H1 (cell line): ENCODE data around the gene TKTL2. TPM values are rescaled to one million over a fixed set of nuclear protein-coding genes. Genes with fewer than 3 reads are reported as not detected.

Source experiments
- CTCF ChIA-PET: fragments of 300-600 bp; sonication (Branson Sonifier 250); formaldehyde crosslinking; loops from one replicate; lab custom pipeline; 2021; ENCODE audit not compliant: partially characterized antibody; lab: Charles Lee
- POLR2A ChIA-PET: fragments of 300-600 bp; sonication (Branson Sonifier 250); formaldehyde crosslinking; loops from one replicate; lab custom pipeline; 2021; ENCODE audit warnings: inconsistent platforms; ENCODE audit not compliant: partially characterized antibody; lab: Charles Lee
- DNase-seq, 2 experiments: peaks; one replicate each; pipeline versions ENCODE4 v3.0.0 to v3.0.0-alpha.2; 2010 to 2022; ENCODE audit warnings: low spot score in 2 of 2, low read depth in 1 of 2, mixed read lengths in 1 of 2
- FAIRE-seq: peaks from 2 replicates; lab custom pipeline; 2011; peaks lifted over from hg19 to GRCh38; lab: Jason Lieb, UNC
- H2AFZ ChIP-seq: 2 replicates; pipeline ENCODE4 v1.8.1; 2012; ENCODE audit warnings: low read length, inconsistent platforms
- H2AK5ac ChIP-seq: 2 replicates; pipeline ENCODE4 v1.6.1; 2013; ENCODE audit warnings: low read depth, low read length
- H2BK120ac ChIP-seq: replicated peaks from 2 replicates; pipeline ENCODE3; 2013; ENCODE audit warnings: low read depth, low read length, inconsistent platforms
- H2BK12ac ChIP-seq: 2 replicates; pipeline ENCODE4 v1.6.1; 2013; ENCODE audit warnings: low read depth, low read length
- H2BK15ac ChIP-seq: 2 replicates; pipeline ENCODE4 v1.6.1; 2013; ENCODE audit warnings: low read length
- H2BK20ac ChIP-seq: 2 replicates; pipeline ENCODE4 v1.6.1; 2013; ENCODE audit warnings: low read length
- H2BK5ac ChIP-seq: 2 replicates; pipeline ENCODE4 v1.6.1; 2013; ENCODE audit warnings: low read depth, low read length
- H3K14ac ChIP-seq: 2 replicates; pipeline ENCODE4 v1.6.1; 2013; ENCODE audit warnings: inconsistent platforms; ENCODE audit not compliant: insufficient read length
- H3K18ac ChIP-seq: 2 replicates; pipeline ENCODE4 v1.6.1; 2013; ENCODE audit warnings: low read length; ENCODE audit errors: extremely low read depth
- H3K23ac ChIP-seq: 2 replicates; pipeline ENCODE4 v1.6.1; 2013; ENCODE audit warnings: inconsistent platforms; ENCODE audit not compliant: insufficient read length
- H3K23me2 ChIP-seq: 2 replicates; pipeline ENCODE4 v1.6.1; 2013; ENCODE audit warnings: low read depth, low read length
- H3K27ac ChIP-seq: 2 replicates; pipeline ENCODE4 v1.6.1; 2011; ENCODE audit warnings: low read depth, low read length, inconsistent platforms
- H3K27me3 ChIP-seq, 4 experiments: replicated peaks in 1 of 4; 1 replicate in 1 of 4; 2 replicates in 3 of 4; pipeline versions ENCODE4 v1.6.1 to v1.8.1; 2011 to 2013; ENCODE audit warnings: low read length in 3 of 4, mild to moderate bottlenecking in 3 of 4, inconsistent platforms in 2 of 4, mixed read lengths in 2 of 4, moderate library complexity in 1 of 4; ENCODE audit not compliant: control insufficient read depth in 3 of 4, insufficient read depth in 3 of 4; ENCODE audit errors: extremely low read depth in 1 of 4
- H3K36me3 ChIP-seq, 4 experiments: 2 replicates each; pipeline versions ENCODE4 v1.6.1 to v1.8.1; 2011 to 2013; ENCODE audit warnings: mild to moderate bottlenecking in 4 of 4, low read length in 3 of 4, moderate library complexity in 2 of 4, control low read depth in 1 of 4, inconsistent platforms in 1 of 4; ENCODE audit not compliant: insufficient read depth in 4 of 4, control insufficient read depth in 2 of 4
- H3K4ac ChIP-seq: replicated peaks from 2 replicates; pipeline ENCODE3; 2013; ENCODE audit warnings: low read length, low read depth, mixed read lengths, inconsistent platforms; ENCODE audit not compliant: insufficient read length
- H3K4me1 ChIP-seq, 4 experiments: replicated peaks in 1 of 4; 1 replicate in 1 of 4; 2 replicates in 3 of 4; pipeline versions ENCODE4 v1.6.1 to v1.8.1; 2011 to 2013; ENCODE audit warnings: low read length in 3 of 4, inconsistent platforms in 2 of 4, mixed read lengths in 1 of 4; ENCODE audit not compliant: insufficient read depth in 4 of 4, control insufficient read depth in 3 of 4
- H3K4me2 ChIP-seq, 2 experiments: 2 replicates each; pipeline versions ENCODE4 v1.6.1 to v1.8.1; 2011 to 2013; ENCODE audit warnings: low read depth in 2 of 2, low read length in 2 of 2, control low read depth in 1 of 2, inconsistent platforms in 1 of 2, mild to moderate bottlenecking in 1 of 2; ENCODE audit not compliant: insufficient read depth in 1 of 2
- H3K4me3 ChIP-seq, 4 experiments: fragments of 200-600, 300-600 bp in 1 of 4; sonication (generic), shearing (Covaris generic), sonication (Bioruptor Twin) in 1 of 4; 2 replicates each; pipeline versions ENCODE4 v1.5.1 to v1.8.1; 2011 to 2016; ENCODE audit warnings: low read length in 4 of 4, low read depth in 3 of 4, control low read depth in 2 of 4, inconsistent platforms in 2 of 4, mild to moderate bottlenecking in 2 of 4, mixed read lengths in 1 of 4, moderate library complexity in 1 of 4; ENCODE audit not compliant: insufficient read depth in 2 of 4; ENCODE audit errors: extremely low read depth in 1 of 4
- H3K56ac ChIP-seq: replicated peaks from 2 replicates; pipeline ENCODE3; 2013; ENCODE audit warnings: low read depth, mild to moderate bottlenecking, mixed read lengths, low read length, inconsistent platforms; ENCODE audit not compliant: insufficient read length
- H3K79me1 ChIP-seq: 2 replicates; pipeline ENCODE4 v1.6.1; 2013; ENCODE audit warnings: low read depth, low read length, control low read depth
- H3K79me2 ChIP-seq, 2 experiments: 2 replicates each; pipeline versions ENCODE4 v1.6.1 to v1.8.1; 2012 to 2013; ENCODE audit warnings: low read length in 2 of 2, mild to moderate bottlenecking in 2 of 2, inconsistent platforms in 1 of 2; ENCODE audit not compliant: insufficient read depth in 2 of 2, control insufficient read depth in 1 of 2
- H3K9ac ChIP-seq, 4 experiments: replicated peaks in 1 of 4; 1 replicate in 1 of 4; 2 replicates in 3 of 4; pipeline versions ENCODE4 v1.6.1 to v1.8.1; 2011 to 2013; ENCODE audit warnings: low read depth in 3 of 4, low read length in 3 of 4, control low read depth in 2 of 4, mild to moderate bottlenecking in 2 of 4, moderate library complexity in 2 of 4, inconsistent platforms in 1 of 4; ENCODE audit errors: extremely low read depth in 1 of 4
- H3K9me3 ChIP-seq, 2 experiments: 2 replicates each; pipeline versions ENCODE4 v1.6.1 to v1.8.1; 2012 to 2013; ENCODE audit warnings: mild to moderate bottlenecking in 2 of 2, moderate library complexity in 2 of 2, control low read depth in 1 of 2, inconsistent platforms in 1 of 2, low read depth in 1 of 2, low read length in 1 of 2, mixed read lengths in 1 of 2; ENCODE audit not compliant: insufficient read depth in 2 of 2
- H4K20me1 ChIP-seq, 2 experiments: replicated peaks in 1 of 2; 2 replicates each; pipeline versions ENCODE3 to v1.8.1; 2011 to 2013; ENCODE audit warnings: inconsistent platforms in 2 of 2, low read length in 2 of 2, mild to moderate bottlenecking in 1 of 2; ENCODE audit not compliant: insufficient read depth in 2 of 2, control insufficient read depth in 1 of 2
- H4K5ac ChIP-seq: 2 replicates; pipeline ENCODE4 v1.6.1; 2013; ENCODE audit warnings: low read length, low read depth, mixed read lengths, inconsistent platforms; ENCODE audit not compliant: insufficient read length
- H4K8ac ChIP-seq: 2 replicates; pipeline ENCODE4 v1.8.0; 2013; ENCODE audit warnings: mild to moderate bottlenecking, moderate library complexity, low read length, inconsistent platforms; ENCODE audit not compliant: insufficient read depth; ENCODE audit errors: extremely low read depth
- H4K91ac ChIP-seq: replicated peaks from 2 replicates; pipeline ENCODE3; 2013; ENCODE audit warnings: low read length, mixed read lengths, inconsistent platforms; ENCODE audit not compliant: insufficient read length
- ASH2L ChIP-seq: fragments of 200-600, 300-600 bp; sonication (generic); IDR thresholded peaks from one replicate; pipeline ENCODE4 v1.7.1; 2017; ENCODE audit warnings: low read length
- EGR1 ChIP-seq: IDR thresholded peaks from 2 replicates; pipeline ENCODE4 v1.6.1; 2011; ENCODE audit warnings: low read depth, low read length, borderline replicate concordance
- EP300 ChIP-seq, 2 experiments: IDR thresholded peaks; 1 replicate in 1 of 2; 2 replicates in 1 of 2; pipeline ENCODE4 v1.6.1; 2011 to 2012; ENCODE audit warnings: low read depth in 2 of 2, low read length in 2 of 2, mild to moderate bottlenecking in 2 of 2, borderline replicate concordance in 1 of 2, inconsistent platforms in 1 of 2, moderate library complexity in 1 of 2
- EZH2 ChIP-seq: fragments of 200-600 bp; sonication (generic); IDR thresholded peaks from 2 replicates; pipeline ENCODE4 v1.7.1; 2012; ENCODE audit warnings: low read depth, mild to moderate bottlenecking, moderate library complexity, low read length, inconsistent platforms; ENCODE audit not compliant: severe bottlenecking
- GABPA ChIP-seq: IDR thresholded peaks from 2 replicates; pipeline ENCODE4 v1.6.1; 2011; ENCODE audit warnings: mild to moderate bottlenecking, low read length, moderate library complexity, borderline replicate concordance; ENCODE audit not compliant: insufficient read depth
- POU5F1 ChIP-seq: IDR thresholded peaks from 2 replicates; pipeline ENCODE4 v1.6.1; 2011; ENCODE audit warnings: low read depth, mild to moderate bottlenecking, low read length, moderate library complexity
- SAP30 ChIP-seq: fragments of 300-600 bp; sonication (generic); IDR thresholded peaks from 2 replicates; pipeline ENCODE4 v1.7.1; 2012; ENCODE audit warnings: low read length, moderate library complexity, mild to moderate bottlenecking, inconsistent platforms; ENCODE audit not compliant: insufficient read depth, insufficient replicate concordance
- SIRT6 ChIP-seq: IDR thresholded peaks from one replicate; pipeline ENCODE4 v1.7.1; 2012; ENCODE audit warnings: low read length, inconsistent platforms
- SIX5 ChIP-seq: IDR thresholded peaks from 2 replicates; pipeline ENCODE4 v1.6.1; 2011; ENCODE audit warnings: mild to moderate bottlenecking, low read depth, low read length
- SP4 ChIP-seq: IDR thresholded peaks from 2 replicates; pipeline ENCODE4 v1.6.1; 2012; ENCODE audit warnings: low read length, inconsistent platforms
- TAF7 ChIP-seq: optimal IDR thresholded peaks from 2 replicates; pipeline ENCODE3; 2011; ENCODE audit warnings: low read depth, mild to moderate bottlenecking, inconsistent platforms, low read length, moderate library complexity, borderline replicate concordance
- ZNF274 ChIP-seq: IDR thresholded peaks from 2 replicates; pipeline ENCODE4 v1.7.0; 2012; ENCODE audit warnings: low read length, borderline replicate concordance; ENCODE audit errors: extremely low read depth
- WGBS, 2 experiments: shearing (Covaris generic) in 1 of 2; methylation state at CpG; one replicate each; pipeline versions ENCODE4 v1.1.6 to v1.1.7; 2013 to 2015; ENCODE audit warnings: low lambda C conversion rate in 2 of 2, mixed read lengths in 2 of 2, inconsistent platforms in 1 of 2, low coverage in 1 of 2, missing lambda C conversion rate in 1 of 2; ENCODE audit not compliant: insufficient replicate concordance in 2 of 2, insufficient coverage in 1 of 2, insufficient read length in 1 of 2; ENCODE audit errors: extremely low coverage in 1 of 2, missing lambda C conversion rate in 1 of 2; 5-methylcytosine and 5-hydroxymethylcytosine counted together
- polyA plus RNA-seq, 7 experiments: library from polyadenylated mRNA; depleted of rRNA in 3 of 7; stranded (reverse) in 5 of 7; unstranded in 2 of 7; fragments of >200 nt in 5 of 7; fragments of 200-250 nt in 2 of 7; gene quantifications; 1 replicate in 5 of 7; 2 replicates in 1 of 7; 4 replicates in 1 of 7; pipeline versions ENCODE4 v1.2.1 to v1.2.3, GENCODE V29; 2011 to 2013; ENCODE audit warnings: missing spikeins in 2 of 7, mixed read lengths in 2 of 7
- total RNA-seq: library from RNA; stranded (reverse); fragmentation: NEBNext Ultra II Directional; extraction: Animal tissue kit (Norgen Biotek cat#: 25700); gene quantifications from 2 replicates; pipeline ENCODE4 v1.2.1, GENCODE V29; 2021
- TF ChIP-seq, protein P1 (sequence below): IDR thresholded peaks from 2 replicates; pipeline ENCODE4 v1.6.1; 2012; ENCODE audit warnings: inconsistent platforms

The TKTL2 gene
- total and polyA plus RNA-seq, 2 of the 8 experiments (the other 6 are each of a cell fraction or from before 2014, with no cell fraction given) = not detected

DNA sequence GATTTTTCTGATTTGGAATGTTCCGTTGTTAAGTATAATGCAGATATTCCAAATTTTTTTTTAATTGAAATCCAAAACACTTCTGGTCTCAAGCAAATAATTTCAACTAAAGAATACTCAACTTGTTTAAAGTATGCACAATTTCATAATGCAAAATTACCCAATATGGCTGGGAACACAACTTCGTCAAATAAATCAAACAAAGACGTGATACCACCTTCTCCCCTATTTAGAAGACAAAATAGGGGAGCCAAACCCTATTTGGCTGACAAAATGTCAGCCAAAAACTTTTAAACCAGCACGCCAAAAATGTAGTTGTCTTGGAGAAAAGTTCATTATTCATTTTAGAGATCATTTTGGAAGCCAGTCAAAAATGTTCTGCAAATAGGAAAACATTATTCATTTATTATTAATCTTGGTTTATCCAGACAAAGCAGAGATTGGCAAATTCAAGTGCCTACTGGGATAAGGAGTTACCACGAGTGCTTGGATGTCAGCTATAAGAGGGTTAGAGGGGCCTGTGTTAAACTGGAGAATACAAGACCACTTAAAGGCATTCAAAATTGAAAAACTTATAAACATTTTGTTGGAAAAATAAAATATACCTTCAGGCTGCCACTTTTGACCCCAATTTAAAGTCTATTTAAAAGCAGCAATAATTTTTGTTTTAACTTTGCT, 3.3 kb upstream of the TKTL2 start:
- ChIA-PET POLR2A (interaction anchor here (2.9 kb wide), 1 partner anchor 17 kb away, joined by 10 read pairs; the partner anchor contains the start of gene TMA16), CTCF (interaction anchor here (1.4 kb wide), 1 partner anchor 76 kb away, joined by 3 read pairs; no protein-coding TSS in a partner anchor)
- Histone ChIP-seq H3K23ac (no peak overlapping the region), H2BK5ac (no peak overlapping the region), H3K9ac (no peak overlapping the region), H4K8ac (no peak overlapping the region), H3K4me2 (no peak overlapping the region), H3K27me3 (no peaks in the 10 kb centered on the region), H3K56ac (no peak overlapping the region), H3K79me1 (no peaks in the 10 kb centered on the region), H4K20me1 (no peaks in the 10 kb centered on the region), H3K79me2 (no peaks in the 10 kb centered on the region; a peak in 1 of 4 replicates), H3K4ac (no peak overlapping the region), H2BK15ac (no peak overlapping the region), H3K23me2 (no peaks in the 10 kb centered on the region), H3K4me1 (no peaks in the 10 kb centered on the region), H2BK12ac (no peak overlapping the region), H3K18ac (no peak overlapping the region), H3K27ac (no peak overlapping the region), H2BK120ac (no peak overlapping the region), H2AFZ (no peak overlapping the region), H3K9me3 (no peaks in the 10 kb centered on the region), H3K36me3 (no peaks in the 10 kb centered on the region), H3K4me3 (no peak overlapping the region), H4K91ac (no peak overlapping the region), H3K14ac (no peak overlapping the region), H4K5ac (no peak overlapping the region), H2BK20ac (no peak overlapping the region), H2AK5ac (no peak overlapping the region)
- no peak for DNase-seq
- no peak for FAIRE-seq
- 91% methylated on average over 5 of the region's 5 CpGs; no CpG with 5 or more reads in 1 of the 2 experiments for WGBS, 2 experiments
- TF ChIP-seq SP4 (no peak), GABPA (no peak), POU5F1 (no peak), SIX5 (no peak), SAP30 (no peak), ZNF274 (no peak), TAF7 (no peak), EGR1 (no peak), EZH2 (no peak), EP300 (IDR thresholded peaks at IDR 0.05; ENCODE audit: borderline replicate concordance in 1 of 2, low read depth in 2 of 2, low read length in 2 of 2) (no peak), SIRT6 (no peak), ASH2L (no peak)
- TF ChIP-seq, protein P1, sequence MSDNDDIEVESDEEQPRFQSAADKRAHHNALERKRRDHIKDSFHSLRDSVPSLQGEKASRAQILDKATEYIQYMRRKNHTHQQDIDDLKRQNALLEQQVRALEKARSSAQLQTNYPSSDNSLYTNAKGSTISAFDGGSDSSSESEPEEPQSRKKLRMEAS = no peak
